Stimulated activated CD8-positive, alpha-beta memory T cell treated with anti-CD3 and anti-CD28 coated beads, Interleukin-2, amount 100 ng/mL, for 48 hours (primary cell): Measurements from ENCODE around the gene SLC2A13.
"Not testable (repeated sequence)": the region's sequence is repeated elsewhere in the genome, so short reads cannot be mapped to it uniquely, and the experiment has no call there.

Experiments used
- DNase-seq, 2 donors: peaks; one replicate each; pipeline ENCODE4 v3.0.0-alpha.2; 2020; ENCODE audit warnings: low read depth in 2 of 2

Gene SLC2A13

GRCh38 chr12:39755478-39755877 is 350.4 kb downstream of the SLC2A13 start:
- DNase-seq, result no peak

GRCh38 chr12:39752482-39753137 is 353.3 kb downstream of the SLC2A13 start:
- no peak for DNase-seq

GRCh38 chr12:39746151-39746550 is 359.7 kb downstream of the SLC2A13 start:
- DNase-seq, result not testable (repeated sequence)

GRCh38 chr12:39743655-39744054 is 362.2 kb downstream of the SLC2A13 start:
- no peak for DNase-seq

- no peak for DNase-seq
Observed at GRCh38 chr12:39736406-39736805, 369.5 kb downstream of the SLC2A13 start.

- DNase-seq, result no peak
Observed at GRCh38 chr12:39723831-39724230, 382.1 kb downstream of the SLC2A13 start.

GRCh38 chr12:39722504-39722903 is 383.4 kb downstream of the SLC2A13 start:
- DNase-seq, result no peak

- no peak for DNase-seq
Observed at GRCh38 chr12:39713552-39713951, 392.3 kb downstream of the SLC2A13 start.

- DNase-seq, result no peak
Observed at GRCh38 chr12:39712334-39712733, 393.5 kb downstream of the SLC2A13 start.
